T-cell (primary cell): ENCODE results near the gene HOXA7. TPM values are rescaled to one million over a fixed set of nuclear protein-coding genes. Genes with fewer than 3 reads are reported as not detected.

Source experiments
- ATAC-seq, 4 experiments: fragments of 200-7000 bp in 3 of 4; fragments of 150-1000 bp in 1 of 4; cut with Tn5 transposase; replicated peaks in 1 of 4; 1 replicate in 3 of 4; 2 replicates in 1 of 4; pipeline ENCODE4 v1.10.0; 2021; ENCODE audit warnings: moderate library complexity in 3 of 4, mild to moderate bottlenecking in 2 of 4, moderate number of reproducible peaks in 1 of 4
- CTCF ChIA-PET, 2 donors: fragments of 300-600 bp; sonication (Branson Sonifier 250); formaldehyde crosslinking; loops; one replicate each; lab custom pipeline; 2022; ENCODE audit warnings: antibody characterized with exemption in 2 of 2; lab: Charles Lee
- POLR2A ChIA-PET, 2 donors: fragments of 300-600 bp; sonication (Branson Sonifier 250); formaldehyde crosslinking; loops; one replicate each; lab custom pipeline; 2022; ENCODE audit warnings: antibody characterized with exemption in 2 of 2; lab: Charles Lee
- DNase-seq, 35 experiments: peaks; one replicate each; pipeline versions ENCODE4 v3.0.0 to v3.0.0-alpha.2; 2013 to 2023
- H3K27ac ChIP-seq: one replicate; pipeline ENCODE4 v1.5.1; 2013; ENCODE audit warnings: low read length
- H3K27me3 ChIP-seq, 2 experiments: replicated peaks in 1 of 2; 1 replicate in 1 of 2; 2 replicates in 1 of 2; pipeline versions ENCODE4 v1.6.1 to v1.7.0; 2013; ENCODE audit warnings: low read length in 1 of 2, mixed read lengths in 1 of 2; ENCODE audit not compliant: control insufficient read depth in 2 of 2, insufficient read depth in 2 of 2; ENCODE audit errors: extremely low read depth in 1 of 2
- H3K36me3 ChIP-seq, 2 donors: 1 replicate in 1 of 2; 2 replicates in 1 of 2; pipeline versions ENCODE4 v1.6.1 to v1.7.0; 2013; ENCODE audit warnings: low read length in 1 of 2; ENCODE audit not compliant: control insufficient read depth in 2 of 2, insufficient read depth in 1 of 2; ENCODE audit errors: extremely low read depth in 1 of 2
- H3K4me1 ChIP-seq, 2 experiments: 1 replicate in 1 of 2; 2 replicates in 1 of 2; pipeline versions ENCODE4 v1.6.1 to v1.7.0; 2013; ENCODE audit warnings: low read length in 2 of 2, mixed read lengths in 1 of 2; ENCODE audit not compliant: insufficient read depth in 2 of 2, control insufficient read depth in 1 of 2; ENCODE audit errors: extremely low read depth in 1 of 2
- H3K4me3 ChIP-seq, 2 donors: 1 replicate in 1 of 2; 2 replicates in 1 of 2; pipeline versions ENCODE4 v1.5.1 to v1.7.0; 2013; ENCODE audit warnings: mild to moderate bottlenecking in 2 of 2, low read length in 1 of 2, moderate library complexity in 1 of 2; ENCODE audit not compliant: control insufficient read depth in 1 of 2; ENCODE audit errors: extremely low read depth in 1 of 2
- H3K9me3 ChIP-seq: 2 replicates; pipeline ENCODE4 v1.7.0; 2013
- H3K27ac Mint-ChIP-seq, 2 donors: one replicate each; pipeline ENCODE4 v1.8.0; 2020 to 2021; ENCODE audit warnings: mild to moderate bottlenecking in 2 of 2, mixed read lengths in 2 of 2
- H3K27me3 Mint-ChIP-seq, 2 donors: one replicate each; pipeline ENCODE4 v1.8.0; 2021 to 2022; ENCODE audit warnings: mixed read lengths in 2 of 2
- H3K36me3 Mint-ChIP-seq: one replicate; pipeline ENCODE4 v1.8.0; 2021; ENCODE audit warnings: mixed read lengths
- H3K4me1 Mint-ChIP-seq, 3 donors: one replicate each; pipeline ENCODE4 v1.8.0; 2020 to 2022; ENCODE audit warnings: mixed read lengths in 3 of 3, mild to moderate bottlenecking in 1 of 3
- H3K4me3 Mint-ChIP-seq, 3 donors: one replicate each; pipeline ENCODE4 v1.8.0; 2020 to 2022; ENCODE audit warnings: mild to moderate bottlenecking in 3 of 3, mixed read lengths in 3 of 3, moderate library complexity in 3 of 3
- H3K9me3 Mint-ChIP-seq, 3 donors: one replicate each; pipeline ENCODE4 v1.8.0; 2020 to 2022; ENCODE audit warnings: mixed read lengths in 3 of 3
- WGBS: methylation state at CpG from one replicate; pipeline ENCODE4 v1.1.5; 2013; ENCODE audit warnings: missing lambda C conversion rate; ENCODE audit not compliant: insufficient coverage; 5-methylcytosine and 5-hydroxymethylcytosine counted together
- total RNA-seq, 35 experiments: library from RNA in 6 of 35; stranded (reverse) in 6 of 35; fragments of 120-200 nt in 1 of 35; gene quantifications; one replicate each; pipeline versions ENCODE4 v1.2.1 to v1.2.4 and lab custom pipeline; 2013 to 2026

The HOXA7 gene
- total RNA-seq, 5 donors from 2014 or later (not counting 1 experiment from before 2014, with no cell fraction given), result 0.67 TPM; not detected in 4

DNA sequence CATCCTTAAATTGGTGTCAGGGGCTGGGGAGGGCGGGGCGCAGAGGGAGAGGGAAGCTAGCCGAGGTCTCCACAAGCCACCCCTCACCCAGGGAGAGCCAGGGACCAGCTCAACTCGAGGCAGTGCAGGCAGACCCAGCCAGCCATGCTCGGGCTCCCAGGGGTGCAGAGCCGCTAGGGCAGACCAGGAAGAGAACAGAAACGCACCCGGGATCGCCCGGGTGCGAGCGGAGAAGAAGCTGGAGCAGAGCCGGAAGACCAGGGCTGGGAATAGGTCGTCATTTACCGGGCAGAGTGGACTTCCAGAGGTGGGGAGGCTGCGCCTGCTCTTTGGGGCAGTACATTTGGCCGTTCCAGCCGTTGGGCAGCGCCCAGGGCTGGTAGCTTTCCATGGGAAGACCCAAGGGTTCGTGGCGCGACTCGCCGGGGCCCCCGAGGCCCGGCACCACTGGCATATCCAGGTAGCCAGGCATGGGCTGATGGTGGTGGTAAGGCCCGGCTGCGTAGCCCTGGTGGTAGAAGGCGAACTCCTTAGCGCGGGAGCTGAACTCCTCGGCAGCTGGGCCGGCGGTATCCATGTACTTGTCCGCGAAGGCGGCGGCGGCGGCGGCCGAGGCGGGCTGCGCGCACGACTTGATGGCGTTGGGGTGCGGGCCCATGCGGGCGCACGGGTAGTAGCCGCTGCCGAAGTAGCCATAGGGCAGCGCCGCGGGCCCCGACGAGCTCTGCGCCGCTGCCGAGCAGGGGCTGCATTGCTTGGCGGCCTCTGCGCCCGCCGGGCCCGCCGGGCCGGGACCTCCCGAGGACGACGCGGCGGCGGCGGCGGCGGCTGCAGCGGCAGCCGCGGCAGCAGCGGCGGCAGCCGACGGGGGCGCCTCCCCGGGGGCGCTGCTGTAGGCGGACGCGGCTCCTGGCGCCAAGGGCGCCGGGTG lies 42.7 kb upstream of the HOXA7 start:
- ATAC-seq, result peak in 3 of 4 experiments; percentile 23 to 38 (median 32)
- Mint-ChIP-seq H3K4me3 (peak overlapping the region; percentile 41 to 71 (median 46)), H3K9me3 (no peaks in the 10 kb centered on the region), H3K27me3 (peaks cover 81 to 83% of the 10 kb centered on the region in 2 donors), H3K4me1 (peaks cover 34 to 37% (median 36%) of the 10 kb centered on the region in 3 donors), H3K27ac (peak overlapping the region in 1 of 2 donors; percentile 23), H3K36me3 (no peaks in the 10 kb centered on the region)
- Histone ChIP-seq H3K27ac (no peak overlapping the region), H3K4me1 (peaks cover 3 to 40% of the 10 kb centered on the region in 2 experiments), H3K9me3 (no peaks in the 10 kb centered on the region), H3K36me3 (no peaks in the 10 kb centered on the region), H3K27me3 (peaks cover 41 to 61% of the 10 kb centered on the region in 2 experiments), H3K4me3 (peak overlapping the region in 1 of 2 donors; percentile 15)
- DNase-seq, result peak in 3 of 35 experiments; percentile 10 to 27 (median 23)
- CTCF ChIA-PET, result interaction anchor here (0.5 to 1.2 kb wide), 8 partner anchors 11 to 1337 kb away, joined by 3 to 8 read pairs (median 3); no protein-coding TSS in a partner anchor
- POLR2A ChIA-PET, result interaction anchor here (0.6 kb wide), 3 partner anchors 406 to 1337 kb away, joined by 3 to 5 read pairs (median 3); no protein-coding TSS in a partner anchor
- WGBS, result 5% methylated on average over 89 of the region's 93 CpGs

DNA sequence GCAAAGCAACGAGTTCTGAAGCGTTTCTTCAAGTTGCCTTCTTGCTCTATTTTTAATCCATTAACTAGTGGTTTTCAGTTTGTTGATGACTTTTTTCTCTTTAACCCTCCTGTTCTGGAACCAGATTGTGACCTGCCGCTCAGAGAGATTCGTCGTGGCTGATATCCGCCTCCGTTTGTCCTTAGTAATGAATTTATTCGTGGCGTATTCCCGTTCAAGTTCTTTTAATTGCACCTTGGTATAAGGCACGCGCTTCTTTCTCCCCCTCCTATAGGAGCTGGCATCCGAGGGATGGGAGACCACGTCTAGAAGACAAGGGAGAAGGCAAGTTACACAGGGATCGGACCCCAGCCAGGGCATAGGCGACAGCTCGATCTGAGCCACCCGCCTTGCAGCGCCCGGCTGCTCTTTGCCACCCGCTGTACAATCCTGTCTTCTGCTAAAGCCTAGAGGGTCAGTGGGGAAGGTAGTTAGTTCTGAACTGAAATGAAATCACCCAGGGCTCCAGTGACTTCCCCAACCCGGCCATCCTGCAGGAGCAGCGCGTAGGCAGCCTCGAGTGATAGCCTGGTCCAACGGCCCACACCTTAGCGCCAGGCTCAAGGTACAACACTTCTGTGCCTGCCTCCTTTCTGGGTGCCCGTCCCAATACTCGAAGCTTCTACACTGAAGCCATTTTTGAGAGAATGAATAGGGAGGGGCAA lies 41.8 kb upstream of the HOXA7 start:
- peaks cover 82 to 83% of the 10 kb centered on the region in 2 donors for H3K27me3 Mint-ChIP-seq
- H3K4me1 ChIP-seq, result peaks cover 3 to 46% of the 10 kb centered on the region in 2 experiments
- ChIA-PET CTCF (interaction anchor here (0.5 to 1.2 kb wide), 6 partner anchors 30 to 1336 kb away, joined by 3 to 8 read pairs (median 3); no protein-coding TSS in a partner anchor), POLR2A (interaction anchor here in 1 of 2 donors (0.6 kb wide), 1 partner anchor 407 kb away, joined by 5 read pairs; no protein-coding TSS in a partner anchor)
- peak overlapping the region in 2 of 3 donors; percentile 40 to 70 for H3K4me3 Mint-ChIP-seq
- H3K36me3 ChIP-seq, result no peaks in the 10 kb centered on the region
- H3K9me3 Mint-ChIP-seq, result no peaks in the 10 kb centered on the region
- no peaks in the 10 kb centered on the region for H3K36me3 Mint-ChIP-seq
- peak overlapping the region in 1 of 2 donors; percentile 50 for H3K27ac Mint-ChIP-seq
- H3K4me1 Mint-ChIP-seq, result peaks cover 38 to 39% (median 38%) of the 10 kb centered on the region in 3 donors
- DNase-seq (peak in 4 of 35 experiments; percentile 7 to 23 (median 16)), ATAC-seq (no peak)
- WGBS, result 13% methylated on average over 19 of the region's 29 CpGs
- H3K27me3 ChIP-seq, result peaks cover 41 to 60% of the 10 kb centered on the region in 2 experiments
- peak overlapping the region in 1 of 2 donors; percentile 11 for H3K4me3 ChIP-seq
- H3K9me3 ChIP-seq, result no peaks in the 10 kb centered on the region
- H3K27ac ChIP-seq, result no peak overlapping the region

DNA sequence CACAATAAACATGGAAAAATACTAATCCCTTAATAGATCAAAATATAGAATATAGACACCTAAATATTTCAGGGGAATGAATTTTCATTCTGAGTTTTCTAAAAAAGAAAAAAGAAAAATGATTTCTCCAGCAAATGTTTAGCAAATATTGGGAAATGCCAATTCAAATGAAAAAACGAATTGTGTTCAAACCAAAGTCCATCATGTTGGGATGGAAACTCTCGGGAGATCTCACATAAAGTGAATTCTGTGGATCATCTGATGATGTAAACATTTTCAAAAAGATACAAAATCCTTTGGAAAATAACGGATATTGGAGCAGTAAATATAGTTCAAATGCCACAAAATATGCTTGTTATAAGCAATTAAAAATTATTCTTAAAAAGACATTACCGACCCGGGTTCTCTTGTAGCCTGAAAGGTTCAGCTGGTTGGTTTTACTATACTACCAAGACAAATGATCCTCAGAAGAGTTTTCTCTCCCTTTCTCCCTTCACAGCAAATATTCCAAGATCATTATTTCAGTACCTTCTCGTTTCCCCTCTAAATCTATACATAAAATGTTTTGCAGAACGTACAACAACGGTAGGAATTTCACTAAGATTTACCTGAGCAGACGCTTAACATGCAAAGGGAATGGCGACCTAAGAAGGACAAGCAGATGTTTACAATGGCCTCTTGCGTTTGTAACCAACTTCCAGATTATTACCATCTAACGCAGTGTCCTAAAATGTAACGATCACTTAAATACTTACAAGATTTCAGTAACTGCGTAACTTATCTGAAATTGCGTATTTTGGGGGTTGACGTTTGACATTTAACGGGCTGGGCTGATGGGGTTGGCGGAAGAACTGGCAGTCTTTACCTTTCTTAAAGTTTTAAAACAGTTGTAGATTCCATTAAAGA lies 40.9 kb upstream of the HOXA7 start:
- Mint-ChIP-seq H3K9me3 (no peaks in the 10 kb centered on the region), H3K36me3 (no peaks in the 10 kb centered on the region), H3K27ac (peak overlapping the region in 1 of 2 donors; percentile 65), H3K27me3 (peaks cover 78 to 82% of the 10 kb centered on the region in 2 donors), H3K4me1 (peaks cover 41 to 42% (median 41%) of the 10 kb centered on the region in 3 donors), H3K4me3 (peak overlapping the region in 1 of 3 donors; percentile 70)
- CTCF ChIA-PET, result no interaction called here
- Histone ChIP-seq H3K27ac (no peak overlapping the region), H3K4me3 (no peak overlapping the region), H3K9me3 (no peaks in the 10 kb centered on the region), H3K36me3 (no peaks in the 10 kb centered on the region), H3K27me3 (peaks cover 37 to 60% of the 10 kb centered on the region in 2 experiments), H3K4me1 (peaks cover 3 to 53% of the 10 kb centered on the region in 2 experiments)
- ATAC-seq, result no peak
- POLR2A ChIA-PET, result no interaction called here
- WGBS, result 35% methylated on average over 4 of the region's 18 CpGs
- DNase-seq, result peak in 1 of 35 experiments; percentile 23

DNA sequence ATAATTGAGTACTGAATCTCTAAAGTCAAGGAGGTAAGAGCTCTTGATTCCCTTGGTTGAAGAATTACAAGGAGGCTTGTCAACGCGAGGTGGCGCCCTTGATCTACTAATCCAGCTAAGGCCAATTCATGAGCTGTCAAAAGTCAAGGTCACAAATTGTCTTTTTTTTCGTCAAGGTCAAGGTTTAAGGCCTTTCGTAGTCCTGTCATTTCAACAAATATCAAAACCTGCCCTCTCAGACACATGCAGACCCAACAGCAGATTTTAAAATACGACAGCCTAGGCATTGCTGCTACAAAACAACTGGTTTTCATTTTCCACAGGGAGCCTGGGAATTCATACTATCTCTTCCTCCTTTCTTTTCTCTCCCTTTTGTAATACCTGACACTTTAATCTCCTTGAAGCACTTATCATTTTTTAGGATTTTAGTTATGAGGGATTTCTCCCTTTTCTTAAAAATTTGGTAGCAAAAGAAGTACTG lies 39.9 kb upstream of the HOXA7 start:
- no peaks in the 10 kb centered on the region for H3K9me3 ChIP-seq
- Mint-ChIP-seq H3K36me3 (no peaks in the 10 kb centered on the region), H3K27ac (no peak overlapping the region), H3K9me3 (no peaks in the 10 kb centered on the region), H3K4me3 (no peak overlapping the region), H3K4me1 (peaks cover 37 to 40% (median 39%) of the 10 kb centered on the region in 3 donors), H3K27me3 (peaks cover 71 to 81% of the 10 kb centered on the region in 2 donors)
- peaks cover 3 to 52% of the 10 kb centered on the region in 2 experiments for H3K4me1 ChIP-seq
- ChIA-PET POLR2A (interaction anchor here in 1 of 2 donors (0.6 kb wide), 1 partner anchor 13 kb away, joined by 3 read pairs; no protein-coding TSS in a partner anchor), CTCF (interaction anchor here (0.5 to 2.4 kb wide), 51 partner anchors 9 to 1726 kb away, joined by 3 to 23 read pairs (median 4); partner anchors contain the start of gene HOXA3 (in 1 of the 2))
- ATAC-seq (peak in 2 of 4 experiments; percentile 34 to 46), DNase-seq (peak; percentile 49 to 89 (median 78))
- no peaks in the 10 kb centered on the region for H3K36me3 ChIP-seq
- H3K4me3 ChIP-seq, result no peak overlapping the region
- H3K27ac ChIP-seq, result no peak overlapping the region
- peaks cover 33 to 60% of the 10 kb centered on the region in 2 experiments for H3K27me3 ChIP-seq
- 3% methylated on average over 6 of the region's 6 CpGs for WGBS

DNA sequence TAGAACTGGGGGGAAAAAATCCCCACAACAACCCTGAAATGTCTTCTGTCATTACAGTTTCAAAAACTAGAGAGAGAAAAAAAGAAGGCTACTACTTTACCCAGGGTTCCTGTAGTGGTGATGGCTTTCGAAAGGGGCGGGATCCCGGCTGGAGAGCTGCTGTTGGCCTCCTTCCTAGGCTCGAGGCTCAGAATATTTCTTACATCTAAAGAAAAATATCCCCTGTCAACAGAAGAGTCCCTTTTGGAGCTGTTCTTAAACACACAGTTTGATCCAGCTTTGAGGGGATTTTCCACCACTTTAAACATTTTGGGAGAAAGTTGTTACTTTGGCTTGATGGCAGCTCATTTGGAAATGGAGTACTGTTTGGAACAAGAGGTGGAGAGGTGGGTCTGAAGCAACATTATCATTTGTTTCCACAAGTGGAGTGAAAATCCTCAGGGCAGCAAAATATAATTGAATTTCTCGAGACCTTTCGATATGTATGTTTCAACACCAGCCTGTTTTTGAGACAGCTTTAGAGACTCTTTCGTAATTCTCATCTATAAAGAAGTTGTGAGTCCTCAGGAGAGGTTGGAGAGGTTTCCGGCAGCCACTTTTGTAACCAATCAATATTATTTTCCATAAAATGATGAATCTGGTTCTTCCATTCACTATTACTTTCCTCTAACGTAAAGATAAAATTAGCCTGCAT lies 38.4 kb upstream of the HOXA7 start:
- no peaks in the 10 kb centered on the region for H3K36me3 ChIP-seq
- H3K4me1 Mint-ChIP-seq, result peaks cover 30 to 37% (median 35%) of the 10 kb centered on the region in 3 donors
- peaks cover 0 to 38% of the 10 kb centered on the region in 2 experiments for H3K4me1 ChIP-seq
- 80% methylated on average over 2 of the region's 9 CpGs for WGBS
- peaks cover 36 to 62% of the 10 kb centered on the region in 2 experiments for H3K27me3 ChIP-seq
- H3K27ac ChIP-seq, result no peak overlapping the region
- no peaks in the 10 kb centered on the region for H3K9me3 Mint-ChIP-seq
- H3K27me3 Mint-ChIP-seq, result peaks cover 73 to 84% of the 10 kb centered on the region in 2 donors
- no peak for ATAC-seq
- H3K4me3 Mint-ChIP-seq, result no peak overlapping the region
- H3K4me3 ChIP-seq, result no peak overlapping the region
- ChIA-PET POLR2A (no interaction called here), CTCF (interaction anchor here (0.7 to 2.4 kb wide), 14 partner anchors 8 to 902 kb away, joined by 3 to 23 read pairs (median 7); no protein-coding TSS in a partner anchor)
- no peaks in the 10 kb centered on the region for H3K9me3 ChIP-seq
- no peaks in the 10 kb centered on the region for H3K36me3 Mint-ChIP-seq
- no peak overlapping the region for H3K27ac Mint-ChIP-seq
- DNase-seq, result peak in 2 of 35 experiments; percentile 1 to 3
